Progenitor cell of endocrine pancreas (in vitro differentiated cells): Measurements from ENCODE around the gene CDHR4. TPM values are rescaled to one million over a fixed set of nuclear protein-coding genes. Genes with fewer than 3 reads are reported as not detected.

Experiments
- DNase-seq: peaks from one replicate; pipeline ENCODE4 v3.0.0; 2021; ENCODE audit warnings: low spot score; ENCODE audit not compliant: unreplicated experiment
- H3K27ac Mint-ChIP-seq: 2 replicates; pipeline ENCODE4 v1.8.0; 2021; ENCODE audit warnings: mild to moderate bottlenecking, moderate library complexity, mixed read lengths
- H3K27me3 Mint-ChIP-seq: 2 replicates; pipeline ENCODE4 v1.8.0; 2021; ENCODE audit warnings: mixed read lengths
- H3K36me3 Mint-ChIP-seq: 2 replicates; pipeline ENCODE4 v1.8.0; 2022; ENCODE audit warnings: mixed read lengths; ENCODE audit not compliant: insufficient read depth
- H3K4me1 Mint-ChIP-seq: 2 replicates; pipeline ENCODE4 v1.8.0; 2021; ENCODE audit warnings: low read depth, mixed read lengths
- H3K4me3 Mint-ChIP-seq: 2 replicates; pipeline ENCODE4 v1.8.0; 2021; ENCODE audit warnings: low read depth, mild to moderate bottlenecking, moderate library complexity, mixed read lengths
- H3K9me3 Mint-ChIP-seq: 2 replicates; pipeline ENCODE4 v1.8.0; 2021; ENCODE audit warnings: low read depth, mixed read lengths
- CTCF ChIP-seq: fragments of 200-600 bp; sonication (generic); IDR thresholded peaks from one replicate; pipeline ENCODE4 v1.5.0; 2021; ENCODE audit warnings: antibody characterized with exemption, mild to moderate bottlenecking; ENCODE audit not compliant: unreplicated experiment
- total RNA-seq: library from RNA; stranded (reverse); gene quantifications from 2 replicates; pipeline ENCODE4 v1.2.1, GENCODE V29; 2021

Gene CDHR4
- total RNA-seq, 1 donor from 2014 or later = not detected

- Mint-ChIP-seq H3K27ac (no peak overlapping the region), H3K4me1 (peaks cover 9% of the 10 kb centered on the region), H3K27me3 (peaks cover 32% of the 10 kb centered on the region), H3K9me3 (no peaks in the 10 kb centered on the region), H3K4me3 (no peak overlapping the region), H3K36me3 (no peaks in the 10 kb centered on the region)
- TF ChIP-seq CTCF = no peak
- DNase-seq = no peak
Observed at GRCh38 chr3:49806850-49807249, 7.2 kb upstream of the CDHR4 start.

- no peak for TF ChIP-seq CTCF
- no peaks in the 10 kb centered on the region for H3K36me3 Mint-ChIP-seq
- H3K9me3 Mint-ChIP-seq = no peaks in the 10 kb centered on the region
- H3K4me3 Mint-ChIP-seq = no peak overlapping the region
- H3K4me1 Mint-ChIP-seq = peaks cover 10% of the 10 kb centered on the region
- H3K27me3 Mint-ChIP-seq = peaks cover 39% of the 10 kb centered on the region
- no peak for DNase-seq
- no peak overlapping the region for H3K27ac Mint-ChIP-seq
Observed at GRCh38 chr3:49805897-49806701, 6.4 kb upstream of the CDHR4 start.

GRCh38 chr3:49805367-49805782 lies 5.7 kb upstream of the CDHR4 start:
- Mint-ChIP-seq H3K4me3 (no peak overlapping the region), H3K36me3 (no peaks in the 10 kb centered on the region), H3K27ac (no peak overlapping the region), H3K9me3 (no peaks in the 10 kb centered on the region), H3K27me3 (peaks cover 42% of the 10 kb centered on the region), H3K4me1 (peaks cover 10% of the 10 kb centered on the region)
- no peak for DNase-seq
- TF ChIP-seq CTCF = no peak

GRCh38 chr3:49804141-49805041 lies 4.7 kb upstream of the CDHR4 start:
- Mint-ChIP-seq H3K4me1 (peaks cover 10% of the 10 kb centered on the region), H3K4me3 (no peak overlapping the region), H3K9me3 (no peaks in the 10 kb centered on the region), H3K27ac (no peak overlapping the region), H3K27me3 (peaks cover 42% of the 10 kb centered on the region), H3K36me3 (no peaks in the 10 kb centered on the region)
- TF ChIP-seq CTCF = no peak
- no peak for DNase-seq

- H3K27ac Mint-ChIP-seq = no peak overlapping the region
- H3K36me3 Mint-ChIP-seq = no peaks in the 10 kb centered on the region
- peak overlapping the region; percentile 59 for H3K4me3 Mint-ChIP-seq
- no peak for TF ChIP-seq CTCF
- peaks cover 42% of the 10 kb centered on the region for H3K27me3 Mint-ChIP-seq
- DNase-seq = no peak
- H3K4me1 Mint-ChIP-seq = peaks cover 10% of the 10 kb centered on the region
- no peaks in the 10 kb centered on the region for H3K9me3 Mint-ChIP-seq
Observed at GRCh38 chr3:49803465-49804140, 3.9 kb upstream of the CDHR4 start.
